Fibroblast of pulmonary artery (primary cell): ENCODE data around the gene HERPUD2.
"Not testable (repeated sequence)": the region's sequence is repeated elsewhere in the genome, so short reads cannot be mapped to it uniquely, and the experiment has no call there.

Experiments used
- DNase-seq: peaks from one replicate; pipeline ENCODE4 v3.0.0-alpha.2; 2010; ENCODE audit warnings: low read depth
- H3K4me3 ChIP-seq: replicated peaks from 2 replicates; pipeline ENCODE4 v1.5.1; 2011; ENCODE audit warnings: low read depth, mild to moderate bottlenecking, control low read depth, low read length, moderate library complexity
- TF ChIP-seq, protein P1 (sequence below): IDR thresholded peaks from 2 replicates; pipeline ENCODE4 v1.5.1; 2011; ENCODE audit warnings: mild to moderate bottlenecking, control low read depth, low read length, inconsistent platforms; ENCODE audit errors: missing control alignments

HERPUD2 gene

DNA sequence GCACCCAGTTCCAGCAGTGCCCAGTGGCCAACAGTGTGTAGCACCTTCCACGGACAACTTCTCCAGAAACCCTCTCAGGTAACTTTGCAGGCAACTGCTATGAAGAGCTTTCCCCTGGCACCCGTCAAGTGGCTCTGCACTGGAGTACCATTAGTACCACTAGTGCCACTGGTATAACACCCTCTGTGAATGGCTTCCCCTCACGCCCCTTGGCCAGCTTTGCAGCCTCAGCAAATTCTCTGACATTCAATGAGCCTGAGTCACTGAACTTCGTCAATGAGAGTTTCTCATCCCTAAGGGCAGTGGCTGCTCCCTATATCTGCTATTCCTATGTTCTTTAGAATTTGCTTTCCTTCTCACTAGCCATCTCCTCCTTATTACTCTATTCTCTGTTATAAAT, 7.6 kb upstream of the HERPUD2 start:
- TF ChIP-seq, protein P1, sequence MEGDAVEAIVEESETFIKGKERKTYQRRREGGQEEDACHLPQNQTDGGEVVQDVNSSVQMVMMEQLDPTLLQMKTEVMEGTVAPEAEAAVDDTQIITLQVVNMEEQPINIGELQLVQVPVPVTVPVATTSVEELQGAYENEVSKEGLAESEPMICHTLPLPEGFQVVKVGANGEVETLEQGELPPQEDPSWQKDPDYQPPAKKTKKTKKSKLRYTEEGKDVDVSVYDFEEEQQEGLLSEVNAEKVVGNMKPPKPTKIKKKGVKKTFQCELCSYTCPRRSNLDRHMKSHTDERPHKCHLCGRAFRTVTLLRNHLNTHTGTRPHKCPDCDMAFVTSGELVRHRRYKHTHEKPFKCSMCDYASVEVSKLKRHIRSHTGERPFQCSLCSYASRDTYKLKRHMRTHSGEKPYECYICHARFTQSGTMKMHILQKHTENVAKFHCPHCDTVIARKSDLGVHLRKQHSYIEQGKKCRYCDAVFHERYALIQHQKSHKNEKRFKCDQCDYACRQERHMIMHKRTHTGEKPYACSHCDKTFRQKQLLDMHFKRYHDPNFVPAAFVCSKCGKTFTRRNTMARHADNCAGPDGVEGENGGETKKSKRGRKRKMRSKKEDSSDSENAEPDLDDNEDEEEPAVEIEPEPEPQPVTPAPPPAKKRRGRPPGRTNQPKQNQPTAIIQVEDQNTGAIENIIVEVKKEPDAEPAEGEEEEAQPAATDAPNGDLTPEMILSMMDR: no peak
- no peak overlapping the region for H3K4me3 ChIP-seq
- DNase-seq: no peak

DNA sequence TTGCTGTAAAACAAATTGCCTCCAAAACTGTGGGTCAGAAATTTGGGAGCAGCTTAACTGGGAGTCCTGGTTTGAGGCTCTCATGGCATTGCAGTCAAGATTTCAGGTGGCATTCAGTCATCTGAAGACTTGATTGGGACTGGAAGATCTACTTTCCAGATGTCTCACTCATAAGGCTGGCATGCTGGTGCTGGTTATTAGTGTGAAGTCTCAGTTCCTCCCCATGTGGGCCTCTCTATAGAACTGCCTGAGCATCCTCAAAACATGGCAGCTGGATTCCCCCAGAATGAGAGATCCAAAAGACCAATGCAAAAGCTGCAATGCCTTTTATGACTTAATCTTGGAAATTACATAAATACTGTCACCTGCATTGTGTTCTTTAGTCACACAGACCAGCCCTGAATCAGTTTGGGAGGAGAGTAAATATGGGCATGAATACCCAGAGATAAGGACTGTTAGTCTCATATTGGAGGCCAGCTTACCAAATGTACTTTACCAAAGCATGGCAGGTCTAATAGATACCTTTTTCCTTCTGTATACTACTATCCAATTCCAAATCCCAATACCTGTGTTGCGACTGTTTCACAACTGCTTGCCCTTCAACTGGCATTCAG, 6.5 kb upstream of the HERPUD2 start:
- no peak for DNase-seq
- TF ChIP-seq, protein P1: no peak
- H3K4me3 ChIP-seq: no peak overlapping the region

DNA sequence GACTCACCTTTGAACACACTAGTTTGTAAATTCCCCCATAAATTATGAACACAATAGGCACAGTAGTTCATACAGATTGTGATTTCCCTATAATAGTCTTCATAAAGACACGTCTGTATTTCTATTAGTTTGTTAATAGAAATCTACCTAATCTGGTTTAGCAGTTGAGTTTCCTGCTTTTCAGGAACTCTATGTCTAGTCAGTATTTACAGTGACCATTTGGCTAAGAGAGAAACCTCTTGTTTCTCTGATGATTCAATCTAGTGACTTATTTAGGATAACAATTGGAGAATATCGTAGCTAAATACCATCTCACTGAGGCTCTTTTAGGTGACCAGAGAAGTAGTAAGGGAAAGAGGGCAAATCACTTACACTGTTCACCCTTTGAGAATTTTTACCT, 5.9 kb upstream of the HERPUD2 start:
- no peak overlapping the region for H3K4me3 ChIP-seq
- TF ChIP-seq, protein P1: no peak
- no peak for DNase-seq

DNA sequence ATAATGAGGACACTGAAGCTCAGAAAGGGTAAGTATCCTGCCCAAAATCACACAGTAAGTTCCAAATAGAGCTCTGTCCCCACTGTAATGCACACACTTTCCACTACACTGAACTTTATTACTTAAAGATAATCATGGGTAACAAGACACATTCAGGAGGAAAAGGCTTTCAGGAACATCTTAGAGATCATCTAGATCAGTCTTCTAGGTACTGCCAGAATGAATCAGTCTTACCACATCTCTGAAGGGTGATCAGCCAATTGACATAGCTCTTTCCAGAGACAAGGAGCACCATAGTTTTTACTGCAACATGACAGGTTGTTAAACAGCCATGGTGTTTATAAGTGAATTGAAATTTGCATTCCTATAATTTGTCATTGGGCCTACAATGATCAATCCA, 5.4 kb upstream of the HERPUD2 start:
- H3K4me3 ChIP-seq: no peak overlapping the region
- no peak for DNase-seq
- TF ChIP-seq, protein P1: no peak

DNA sequence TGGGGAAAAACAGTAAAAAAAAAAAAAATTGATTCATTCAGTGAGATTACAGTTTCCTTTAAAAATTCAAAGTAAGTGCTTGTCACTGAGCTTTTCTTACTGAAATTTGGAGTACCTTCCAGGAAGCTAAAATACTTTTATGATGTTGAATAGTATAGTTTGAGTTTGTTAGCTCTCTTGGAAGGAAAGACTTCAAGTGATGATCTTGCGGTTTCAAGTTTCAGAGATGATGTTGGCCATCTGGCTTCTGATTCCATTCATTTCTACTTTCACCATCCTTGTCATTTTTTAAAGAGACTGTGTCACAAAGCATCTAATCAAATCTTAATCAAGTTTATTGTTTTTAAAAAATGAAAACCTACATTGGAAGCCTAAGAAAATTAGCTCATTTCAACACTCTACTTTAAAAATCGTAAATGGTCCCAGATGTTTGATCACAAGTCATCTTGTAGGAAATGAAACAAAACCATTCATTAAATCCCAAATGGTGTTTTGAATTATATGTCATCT, 4.9 kb upstream of the HERPUD2 start:
- no peak for DNase-seq
- no peak overlapping the region for H3K4me3 ChIP-seq
- TF ChIP-seq, protein P1: no peak

DNA sequence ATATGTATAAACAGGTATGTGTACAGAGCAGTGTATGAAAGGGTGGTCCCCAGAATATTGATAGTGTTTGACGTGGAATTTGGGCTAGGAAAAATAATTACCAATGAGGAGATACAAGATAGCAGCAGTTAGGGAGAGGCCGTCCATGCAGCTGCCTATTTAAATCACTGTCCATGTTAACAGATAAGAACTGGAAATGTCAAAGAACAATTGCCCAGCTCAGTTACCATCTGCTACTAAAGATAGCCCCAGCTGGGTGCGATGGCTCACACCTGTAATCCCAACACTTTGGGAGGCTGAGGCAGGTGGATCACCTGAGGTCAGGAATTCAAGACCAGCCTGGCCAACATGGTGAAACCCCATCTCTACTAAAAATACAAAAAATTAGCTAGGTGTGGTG, 3.4 kb upstream of the HERPUD2 start:
- H3K4me3 ChIP-seq, DNase-seq: not testable (repeated sequence)

DNA sequence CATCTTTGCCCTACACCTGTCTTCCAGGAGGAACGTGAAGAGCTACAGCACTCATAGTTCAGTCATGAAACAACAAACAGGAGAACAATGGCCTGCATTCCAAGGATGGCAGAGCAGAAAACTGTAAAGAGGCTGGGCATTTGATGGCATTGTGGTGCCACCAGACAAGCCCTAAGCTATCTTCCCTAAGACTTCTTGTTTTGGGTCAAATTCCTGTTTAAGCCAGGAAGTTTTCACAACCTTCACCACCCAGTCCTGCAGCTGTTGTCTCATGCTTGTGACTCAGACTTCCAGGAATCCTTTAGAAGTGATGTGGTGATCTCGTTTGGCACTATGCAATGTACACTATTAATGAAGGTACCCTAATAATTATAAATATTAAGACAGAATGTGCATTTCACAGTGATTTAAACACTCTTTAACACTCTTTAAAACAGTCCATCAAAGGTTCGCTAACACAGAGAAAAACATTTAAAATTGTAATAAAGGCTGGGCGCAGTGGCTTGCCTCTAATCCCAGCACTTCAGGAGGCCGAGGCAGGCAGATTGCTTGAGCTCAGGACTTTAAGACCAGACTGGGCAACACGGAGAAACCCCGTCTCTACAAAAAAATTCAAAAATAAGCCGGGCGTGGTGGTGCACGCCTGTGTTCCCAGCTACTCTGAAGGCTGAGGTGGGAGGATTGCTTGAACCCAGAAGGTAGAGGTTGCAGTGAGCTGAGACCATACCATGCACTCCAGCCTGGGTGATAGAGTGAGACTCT, 2.7 kb upstream of the HERPUD2 start:
- peak; percentile 78 for DNase-seq
- TF ChIP-seq, protein P1: no peak
- no peak overlapping the region for H3K4me3 ChIP-seq
